ENCODE measurements around the gene HSF2. TPM values are rescaled to one million over a fixed set of nuclear protein-coding genes. Genes with fewer than 3 reads are reported as not detected.

Gene HSF2
- total RNA-seq, 1 experiment from 2014 or later = 32.7 TPM

DNA sequence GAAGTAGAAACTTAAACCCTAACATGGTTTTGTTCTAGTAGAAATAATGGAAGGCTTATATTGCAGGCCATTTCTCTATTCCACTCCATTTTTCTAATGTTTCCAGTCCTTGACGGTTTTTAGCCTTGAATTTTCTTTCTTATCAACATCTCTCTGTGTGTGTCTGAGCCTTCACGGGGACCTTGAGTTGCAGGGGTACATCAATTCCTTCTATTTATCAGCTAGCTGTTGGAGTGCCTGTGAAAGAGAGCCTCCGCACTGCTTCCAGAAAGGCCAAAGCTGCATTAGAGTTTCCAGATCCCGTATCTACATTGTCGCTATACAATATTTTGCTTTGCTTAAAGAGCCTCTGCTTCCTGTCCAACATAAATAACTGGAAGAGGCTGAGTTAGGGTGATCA is 5.4 kb upstream of the HSF2 start:
- no peak for DNase-seq (ENCODE audit: low read depth)

DNA sequence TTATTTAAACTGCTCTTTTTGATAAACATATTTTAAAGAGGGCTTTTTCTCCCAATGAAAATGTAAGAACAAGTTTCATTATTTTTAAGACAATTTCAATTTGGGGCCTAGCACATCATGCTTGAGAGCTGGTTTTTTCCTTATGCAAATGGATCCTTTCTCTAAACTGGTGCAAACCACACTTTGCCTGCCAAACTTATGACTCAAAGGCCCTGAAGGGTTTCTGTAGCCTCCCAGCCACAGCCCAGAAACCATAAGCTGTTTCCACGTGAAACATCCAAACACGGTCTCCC is 451 bp upstream of the HSF2 start:
- no peak for DNase-seq (ENCODE audit: low read depth)

DNA sequence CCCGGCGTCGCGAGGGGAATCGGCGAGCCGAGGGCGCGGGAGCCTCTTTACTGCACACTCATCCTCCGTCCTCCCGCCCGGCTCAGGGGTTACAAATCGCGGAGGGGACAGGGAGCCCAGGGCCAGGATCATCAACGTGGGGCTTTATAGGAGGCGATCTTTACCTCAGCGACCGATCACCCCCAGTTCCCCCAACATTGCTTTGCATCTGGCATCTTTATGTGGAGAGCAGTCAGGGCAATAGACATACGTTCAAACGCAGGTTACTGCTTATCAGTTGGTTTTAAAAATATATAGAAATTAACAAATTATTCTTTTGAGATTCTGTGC is 634 bp downstream of the HSF2 start:
- peak; percentile 38 for DNase-seq (ENCODE audit: low read depth)

DNA sequence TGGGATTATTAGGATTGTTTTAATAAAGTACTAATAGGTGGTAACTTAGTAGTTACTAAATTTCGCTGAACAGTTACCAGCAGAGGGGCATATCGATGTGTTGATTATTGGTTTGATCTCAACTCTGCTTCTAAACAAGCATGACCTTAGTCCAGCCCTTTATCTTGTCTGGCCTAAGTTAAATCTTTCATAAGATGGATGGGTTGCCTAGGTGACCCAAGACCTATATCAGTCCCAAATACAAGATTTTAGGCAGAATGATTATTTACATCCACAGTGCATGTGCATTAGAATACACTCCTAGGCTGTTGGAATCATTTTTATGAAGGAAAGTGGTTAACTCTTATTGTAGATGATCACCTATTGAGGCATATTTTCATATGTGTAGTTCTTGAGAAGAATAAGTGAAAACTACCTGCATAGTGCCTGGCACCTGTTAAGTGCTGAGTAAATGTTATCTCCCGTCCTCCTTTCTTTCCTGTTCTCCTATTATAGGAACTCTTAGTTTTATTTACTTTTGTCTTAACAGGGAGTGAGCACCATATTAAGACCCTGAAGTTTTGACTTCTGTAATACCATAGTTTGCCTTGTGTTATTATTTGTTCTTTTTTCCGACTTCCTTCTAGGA is 1.1 kb downstream of the HSF2 start:
- no peak for DNase-seq (ENCODE audit: low read depth)

DNA sequence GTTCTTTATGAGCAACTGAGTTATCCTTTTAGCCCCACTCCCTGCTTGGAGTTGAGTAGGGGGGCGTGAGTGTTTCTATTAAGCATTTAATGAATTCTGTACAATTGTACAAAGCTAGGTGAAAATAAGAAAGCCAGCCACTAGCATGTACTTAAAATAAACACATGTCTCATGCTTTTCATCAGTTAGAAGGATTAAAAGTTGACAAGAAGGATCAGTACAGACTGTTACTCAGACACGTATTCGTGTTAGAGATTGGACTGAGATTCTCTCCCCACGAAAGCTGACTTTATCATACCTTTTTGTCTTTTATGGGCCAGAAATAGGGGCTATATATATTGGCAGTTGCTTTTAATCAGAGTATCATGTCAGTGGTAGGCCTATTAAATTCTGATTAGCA is 1.7 kb downstream of the HSF2 start:
- DNase-seq (ENCODE audit: low read depth) = no peak

DNA sequence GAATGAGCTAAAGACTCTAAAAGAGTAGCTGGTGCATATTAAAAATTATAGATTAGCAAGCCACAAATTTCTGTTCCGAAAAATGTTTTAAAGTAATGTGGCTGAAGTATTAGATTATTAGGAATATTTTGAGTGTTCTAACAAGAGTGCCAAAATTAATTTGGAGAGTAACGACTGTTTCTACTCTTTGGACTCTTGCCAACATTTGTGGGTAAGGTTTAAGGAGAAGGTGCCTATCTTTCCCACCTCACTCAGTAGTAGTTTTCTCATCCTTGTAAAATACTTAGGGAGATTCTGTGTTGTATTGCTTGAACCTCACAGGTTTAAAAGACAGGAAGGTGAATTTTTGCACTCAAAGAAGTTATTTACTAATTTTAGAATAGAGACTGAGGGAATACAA is 5.0 kb downstream of the HSF2 start:
- DNase-seq (ENCODE audit: low read depth) = no peak

DNA sequence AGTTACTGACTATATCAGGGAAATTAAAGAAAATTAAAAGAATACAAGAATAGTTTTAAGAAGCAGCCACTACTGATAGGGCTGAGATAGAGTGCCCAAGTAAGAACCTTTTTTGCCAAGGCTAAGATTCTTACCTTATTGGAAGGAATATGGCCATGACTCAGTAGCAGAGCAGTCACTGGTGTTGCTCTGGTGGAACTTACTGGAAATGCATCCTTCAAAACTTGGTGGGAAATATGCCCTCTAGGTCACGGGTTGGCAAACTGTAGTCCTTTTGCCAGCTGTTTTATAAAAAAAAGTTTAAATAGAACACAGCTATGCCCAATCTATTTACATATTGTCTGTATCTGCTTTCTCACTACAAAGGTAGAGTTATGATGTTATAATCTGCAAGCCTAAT is 6.0 kb downstream of the HSF2 start:
- no peak for DNase-seq (ENCODE audit: low read depth)

DNA sequence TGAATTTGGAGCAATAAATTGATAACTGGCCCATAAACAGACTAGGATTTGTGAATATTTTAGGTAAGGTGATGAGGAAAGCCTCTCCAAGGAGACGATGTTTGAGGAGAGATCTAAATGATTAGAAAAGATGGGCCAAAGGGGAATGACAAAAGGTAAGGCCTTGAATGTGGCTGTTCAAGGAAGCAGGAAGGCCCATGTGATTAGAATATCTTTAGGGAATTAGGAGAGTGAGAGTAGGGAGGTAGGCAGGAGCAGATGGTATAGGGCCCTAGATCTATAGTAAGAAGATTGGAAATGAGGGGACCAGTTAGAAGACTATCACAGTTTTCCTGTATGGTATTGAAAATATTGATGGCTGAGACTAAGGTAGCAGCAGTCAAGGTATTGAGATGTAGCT is 6.7 kb downstream of the HSF2 start:
- DNase-seq (ENCODE audit: low read depth) = no peak

DNA sequence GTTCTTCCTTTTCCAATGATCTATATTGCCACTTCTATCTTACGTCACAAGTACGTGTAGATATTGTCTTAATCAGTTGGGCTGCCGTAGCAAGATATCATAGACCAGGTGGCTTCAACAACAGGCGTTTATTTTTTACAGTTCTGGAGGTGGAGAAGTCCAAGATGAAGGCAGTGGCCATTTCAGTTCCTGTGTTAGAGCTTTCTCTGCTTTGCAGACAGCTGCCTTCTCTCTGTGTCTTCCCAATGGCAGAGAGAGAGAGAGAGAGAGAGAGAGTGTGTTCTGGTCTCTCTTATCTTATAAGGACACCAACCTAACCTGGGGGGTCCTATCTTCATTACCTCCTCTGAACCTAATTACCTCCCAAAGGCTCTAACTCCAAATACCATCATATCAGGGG is 8.3 kb downstream of the HSF2 start:
- no peak for DNase-seq (ENCODE audit: low read depth)

DNA sequence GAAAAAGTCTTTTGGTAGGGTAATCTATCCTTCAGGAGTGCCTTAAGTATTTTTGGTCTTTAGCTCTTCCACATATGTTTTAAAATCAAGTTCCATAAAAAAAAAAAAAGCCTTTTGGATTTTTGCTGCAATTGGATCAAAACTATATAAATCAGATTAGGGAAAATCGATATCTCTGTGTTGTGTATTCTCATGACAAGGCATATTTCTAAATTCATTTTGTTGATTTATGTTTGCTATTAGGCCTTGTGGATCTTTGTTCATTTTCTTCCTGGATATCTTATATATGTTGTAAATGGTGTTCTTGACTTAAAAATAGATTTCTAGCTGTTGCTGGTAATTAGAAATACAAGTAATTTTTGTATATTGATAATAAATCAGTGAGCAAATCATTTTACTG is 8.8 kb downstream of the HSF2 start:
- DNase-seq (ENCODE audit: low read depth) = no peak

DNA sequence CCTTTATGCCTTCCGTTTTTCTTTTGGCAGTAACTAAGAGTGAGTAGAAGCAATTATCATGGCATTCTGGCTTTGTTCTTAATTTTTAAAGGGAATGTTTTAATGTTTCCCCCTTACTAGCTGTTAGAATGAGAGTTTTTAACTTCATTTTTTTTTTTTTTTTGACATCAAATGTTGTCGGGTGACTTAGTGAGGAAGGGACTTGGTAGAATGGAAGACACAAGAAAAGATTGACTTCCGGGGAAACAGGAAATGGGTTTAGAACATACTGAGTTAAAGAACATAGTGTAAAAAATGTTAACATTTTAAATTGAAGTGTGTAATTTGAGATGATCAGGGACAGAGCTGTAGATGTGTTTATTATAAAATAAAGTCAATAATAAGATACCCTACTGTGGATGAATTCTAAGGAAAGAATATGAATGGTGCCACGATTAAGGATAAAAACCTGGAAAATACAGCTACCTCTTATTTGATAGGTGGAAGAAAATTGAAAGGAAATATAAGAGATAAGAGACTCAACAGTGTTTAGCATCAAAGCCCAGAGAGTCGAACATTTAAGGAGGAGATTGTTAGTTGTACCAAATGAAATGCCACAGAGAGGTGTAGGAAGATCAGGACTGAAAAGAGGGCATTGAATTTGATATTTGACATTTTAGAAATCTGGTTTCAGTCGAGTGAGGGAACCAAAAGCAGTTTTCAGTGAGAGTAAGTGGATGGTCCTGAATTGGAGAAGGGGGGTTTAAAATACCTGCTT is 9.4 kb downstream of the HSF2 start:
- no peak for DNase-seq (ENCODE audit: low read depth)

DNA sequence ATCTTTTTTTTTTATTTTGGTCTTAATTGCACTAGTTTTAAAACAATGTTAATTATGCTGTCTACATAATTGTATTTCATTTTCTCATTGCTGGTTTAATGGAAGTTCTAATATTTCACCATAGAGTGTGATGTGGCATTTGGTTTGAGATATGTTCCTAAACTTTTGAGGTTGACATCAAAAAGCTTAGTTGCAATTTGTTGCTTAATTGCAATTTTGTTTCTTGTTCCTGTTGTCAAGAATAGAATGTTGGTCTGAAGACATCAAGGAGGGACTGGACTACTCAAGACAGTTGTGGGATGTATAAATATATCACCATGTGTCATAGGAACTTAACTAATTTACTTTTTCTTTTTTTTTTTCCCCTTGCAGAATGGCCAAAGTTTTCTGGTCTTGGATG is 12.5 kb downstream of the HSF2 start:
- no peak for DNase-seq (ENCODE audit: low read depth)

DNA sequence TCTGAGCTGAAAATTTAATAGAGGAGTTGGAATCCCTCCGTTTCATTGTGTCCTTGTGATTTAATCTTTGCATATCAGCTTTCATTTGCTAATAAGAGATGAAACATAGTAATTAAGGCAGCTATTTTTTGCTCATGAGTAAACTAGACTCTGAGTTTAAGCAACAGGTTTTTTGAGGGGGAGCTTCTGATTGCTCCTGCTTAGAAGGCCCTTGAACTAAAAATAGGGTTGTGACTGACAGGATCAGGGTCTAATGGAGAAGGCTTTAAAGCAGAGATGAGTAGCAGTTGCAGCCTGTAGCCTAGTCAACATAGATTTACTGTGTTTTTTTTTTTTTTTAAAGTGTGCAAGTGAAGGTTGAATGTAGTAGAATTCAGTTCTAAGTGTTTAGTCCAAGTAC is 17.4 kb downstream of the HSF2 start:
- no peak for DNase-seq (ENCODE audit: low read depth)

DNA sequence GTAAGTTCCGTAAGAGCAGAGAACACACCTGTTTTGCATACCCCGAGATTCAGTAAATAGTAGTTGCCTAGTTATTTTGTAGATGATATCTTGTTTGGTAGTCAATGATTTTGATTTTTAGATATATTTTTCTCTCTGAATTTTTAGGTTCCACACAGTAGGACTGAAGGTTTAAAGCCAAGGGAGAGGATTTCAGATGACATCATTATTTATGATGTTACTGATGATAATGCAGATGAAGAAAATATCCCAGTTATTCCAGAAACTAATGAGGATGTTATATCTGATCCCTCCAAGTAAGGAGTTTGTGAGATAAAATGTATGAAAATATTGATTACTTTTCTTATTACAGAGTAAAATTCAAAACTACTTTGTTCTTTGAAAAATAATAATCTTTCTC is 22.6 kb downstream of the HSF2 start:
- no peak for DNase-seq (ENCODE audit: low read depth)

DNA sequence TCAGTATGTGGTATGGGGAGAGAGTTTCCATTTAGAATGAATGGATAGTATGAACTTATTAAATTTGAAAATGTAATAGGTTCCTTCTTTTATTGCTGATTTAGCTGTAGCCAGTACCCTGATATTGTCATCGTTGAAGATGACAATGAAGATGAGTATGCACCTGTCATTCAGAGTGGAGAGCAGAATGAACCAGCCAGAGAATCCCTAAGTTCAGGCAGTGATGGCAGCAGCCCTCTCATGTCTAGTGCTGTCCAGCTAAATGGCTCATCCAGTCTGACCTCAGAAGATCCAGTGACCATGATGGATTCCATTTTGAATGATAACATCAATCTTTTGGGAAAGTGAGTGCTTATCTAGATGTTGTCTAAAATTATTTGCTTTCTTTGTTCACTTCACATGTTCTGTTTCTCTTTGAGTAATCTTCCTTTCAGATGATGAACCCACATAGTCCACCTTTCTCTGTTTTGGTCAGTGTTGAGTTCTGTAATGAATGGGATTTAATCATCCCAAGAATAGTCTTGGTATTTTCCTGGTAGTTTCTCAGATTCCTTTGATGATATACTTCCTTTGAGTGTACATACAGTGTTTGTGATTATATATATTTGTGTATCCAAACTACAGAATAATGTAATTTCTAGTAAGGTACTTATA is 23.3 kb downstream of the HSF2 start:
- no peak for DNase-seq (ENCODE audit: low read depth)

DNA sequence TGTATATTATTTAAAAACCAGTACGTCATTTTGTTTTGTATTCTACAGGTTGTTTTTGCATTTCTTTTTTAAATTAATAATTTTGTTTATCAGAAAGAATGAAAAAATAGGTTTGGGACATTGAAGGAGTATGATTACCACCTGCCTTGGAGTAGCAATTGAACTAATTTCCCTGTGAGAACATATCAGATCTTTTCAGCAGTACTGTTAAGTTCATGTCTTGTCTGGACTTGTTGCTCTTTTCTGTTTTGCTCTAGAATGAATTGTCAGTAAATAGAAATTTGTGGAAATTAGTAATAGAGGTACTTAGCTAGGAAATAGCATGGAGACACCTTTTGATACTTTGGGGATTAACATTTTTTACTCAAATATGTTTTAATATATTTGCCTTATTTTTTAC is 24.3 kb downstream of the HSF2 start:
- no peak for DNase-seq (ENCODE audit: low read depth)

DNA sequence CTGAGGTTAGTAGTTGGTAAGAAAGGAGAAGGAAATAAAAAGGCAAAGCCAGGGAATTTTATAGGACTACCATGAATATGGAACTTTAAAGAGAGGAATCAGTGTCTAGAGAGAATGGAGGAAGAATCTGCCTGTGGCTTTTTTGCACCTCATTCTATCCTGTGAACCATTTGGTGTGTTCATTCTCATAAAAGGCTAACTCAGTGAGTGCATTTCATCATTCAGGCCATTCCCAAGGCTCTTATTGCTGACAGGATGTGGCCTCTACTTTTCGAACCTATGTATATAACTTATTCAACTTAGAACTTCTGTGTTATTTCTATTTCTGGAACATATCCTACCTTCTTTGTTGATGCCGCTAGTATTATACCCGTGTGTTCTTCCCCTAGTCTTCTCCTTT is 27.1 kb downstream of the HSF2 start:
- no peak for DNase-seq (ENCODE audit: low read depth)

DNA sequence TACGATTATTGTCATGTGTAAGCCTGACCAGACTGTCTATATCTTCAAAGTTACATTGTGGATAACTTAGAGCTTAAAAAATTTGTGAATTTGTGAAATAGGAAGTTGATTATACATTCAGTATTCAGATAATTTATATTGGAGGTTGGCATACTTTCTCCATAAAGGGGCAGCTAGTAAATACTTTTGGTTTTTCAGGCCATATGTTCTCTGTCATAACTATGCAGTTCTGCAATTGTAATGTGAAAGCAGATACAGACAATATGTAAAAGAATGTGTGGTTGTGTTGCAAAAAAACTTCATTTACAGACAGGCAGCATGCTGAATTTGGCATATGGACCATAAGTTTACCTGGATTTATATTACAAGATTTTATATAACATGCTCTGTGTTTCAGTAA is 29.3 kb downstream of the HSF2 start:
- no peak for DNase-seq (ENCODE audit: low read depth)

DNA sequence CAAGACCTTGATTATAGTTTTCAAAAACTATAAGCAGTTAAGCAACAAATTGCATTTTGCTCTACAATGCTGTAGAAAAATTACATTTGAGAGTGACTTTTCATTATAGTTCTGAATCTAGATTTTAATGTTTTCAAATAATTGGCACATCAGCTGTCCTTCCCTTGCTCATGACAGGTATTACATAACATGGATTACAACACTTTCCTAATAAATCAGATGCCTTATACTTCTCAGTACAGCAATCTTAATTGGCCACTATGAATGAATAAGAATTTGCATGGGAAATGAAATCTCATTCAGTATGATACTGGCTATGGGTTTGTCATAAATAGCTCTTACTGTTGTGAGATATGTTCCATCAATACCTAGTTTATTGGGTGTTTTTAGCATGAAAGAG is 29.9 kb downstream of the HSF2 start:
- DNase-seq (ENCODE audit: low read depth) = no peak

DNA sequence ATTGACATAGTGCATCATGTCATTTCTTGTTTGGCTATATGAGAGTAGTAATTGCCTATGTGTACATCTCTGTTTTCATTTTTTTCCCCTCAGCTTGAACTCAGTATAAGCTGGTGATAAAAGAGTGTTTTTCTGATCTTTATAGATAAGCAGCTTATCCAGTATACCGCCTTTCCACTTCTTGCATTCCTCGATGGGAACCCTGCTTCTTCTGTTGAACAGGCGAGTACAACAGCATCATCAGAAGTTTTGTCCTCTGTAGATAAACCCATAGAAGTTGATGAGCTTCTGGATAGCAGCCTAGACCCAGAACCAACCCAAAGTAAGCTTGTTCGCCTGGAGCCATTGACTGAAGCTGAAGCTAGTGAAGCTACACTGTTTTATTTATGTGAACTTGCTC is 32.3 kb downstream of the HSF2 start:
- no peak for DNase-seq (ENCODE audit: low read depth)

DNA sequence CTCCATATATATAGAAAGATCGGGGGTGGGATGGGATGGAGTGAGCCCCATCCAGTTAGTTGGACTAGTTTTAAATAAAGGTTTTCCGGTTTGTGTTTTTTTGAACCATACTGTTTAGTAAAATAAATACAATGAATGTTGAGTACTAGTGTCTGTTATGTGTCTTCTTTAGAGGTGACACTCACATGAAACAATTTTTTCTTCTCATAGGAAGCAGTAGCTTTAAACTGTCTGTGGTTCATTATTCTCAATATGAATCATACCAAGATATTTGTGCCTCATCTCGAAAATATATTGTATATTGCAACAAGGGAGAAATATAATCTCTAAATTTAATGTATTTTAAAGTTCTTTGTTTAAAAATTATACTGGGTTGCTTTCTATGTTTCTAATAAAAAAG is 33.4 kb downstream of the HSF2 start:
- DNase-seq (ENCODE audit: low read depth) = no peak

DNA sequence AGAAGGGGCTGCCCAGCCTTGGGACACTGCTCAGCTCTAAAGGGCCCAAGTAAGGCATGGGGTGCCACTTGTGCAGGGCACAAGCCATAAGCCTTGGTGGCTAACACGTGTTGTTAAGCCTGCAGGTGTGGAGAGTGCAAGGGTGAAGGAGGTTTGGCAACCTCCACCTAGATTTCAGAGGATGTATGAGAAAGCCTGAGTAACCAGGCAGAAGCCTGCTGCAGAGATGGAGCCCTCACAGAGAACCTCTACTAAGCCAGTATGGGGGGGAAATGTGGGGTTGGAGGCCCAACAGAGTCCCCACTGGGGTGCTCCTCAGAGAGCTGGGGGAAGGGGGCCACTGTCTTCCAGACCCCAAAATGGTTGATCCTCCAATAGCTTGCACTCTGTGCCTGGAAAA is 39.5 kb downstream of the HSF2 start:
- no peak for DNase-seq (ENCODE audit: low read depth)

DNA sequence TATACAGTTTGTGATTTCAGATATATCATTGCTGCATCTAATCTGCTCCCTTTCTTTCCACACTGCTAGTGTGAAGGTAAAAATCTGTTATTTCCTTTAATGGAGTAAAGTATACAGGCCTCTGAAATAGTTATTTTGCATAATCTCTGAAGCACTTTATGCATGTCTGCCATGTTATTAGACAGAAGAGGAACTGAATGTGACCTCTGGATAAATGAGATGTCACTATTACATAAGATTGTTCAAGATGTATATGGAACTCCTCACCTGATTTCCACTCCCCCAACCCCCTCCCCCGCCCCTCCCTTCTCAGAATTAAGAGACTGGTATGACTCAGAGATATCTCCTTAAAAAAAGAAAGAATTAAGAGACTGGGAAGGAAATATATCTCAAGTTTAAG is 45.8 kb downstream of the HSF2 start:
- DNase-seq (ENCODE audit: low read depth) = no peak

DNA sequence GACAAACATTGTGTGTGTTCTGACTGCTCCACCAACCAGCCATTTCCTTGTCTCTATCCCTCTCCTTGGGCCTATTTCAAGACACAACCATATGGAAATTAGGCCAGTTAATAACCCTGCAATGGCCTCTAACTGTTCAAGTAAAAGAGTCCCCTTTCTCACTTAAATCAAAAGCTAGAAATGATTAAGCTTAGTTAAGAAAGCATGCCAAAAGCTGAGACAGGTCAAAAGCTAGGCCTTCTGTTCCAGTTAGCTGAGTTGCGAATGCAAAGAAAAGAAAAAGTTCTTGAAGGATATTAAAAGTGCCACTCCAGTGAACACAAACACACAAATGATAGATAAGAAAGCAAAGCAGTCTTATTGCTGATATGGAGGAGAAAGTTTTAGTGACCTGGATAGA is 49.6 kb downstream of the HSF2 start:
- DNase-seq (ENCODE audit: low read depth) = no peak
